HepG2 (cell line): ENCODE data around the gene NEURL3. TPM values are rescaled to one million over a fixed set of nuclear protein-coding genes. Genes with fewer than 3 reads are reported as not detected.
A peak's percentile ranks its signal among the peaks of the same experiment; 100 is the strongest.

Experiments
- GABPB1 ChIP-seq: IDR thresholded peaks from 2 replicates; pipeline ENCODE4 v1.6.1; 2016; ENCODE audit warnings: mild to moderate bottlenecking, missing genetic modification reagents, moderate library complexity, missing compliant biosample characterization
- JARID2 ChIP-seq: sonication (generic); formaldehyde crosslinking; IDR thresholded peaks from 2 replicates; pipeline ENCODE4 v1.8.1; 2023; ENCODE audit warnings: missing genetic modification reagents, inconsistent platforms; ENCODE audit not compliant: insufficient replicate concordance
- NR2F1 ChIP-seq, 2 experiments: fragments of 450-650 bp in 1 of 2; formaldehyde crosslinking in 1 of 2; IDR thresholded peaks; 2 replicates each; pipeline versions ENCODE4 v1.5.0 to v1.6.1; 2016 to 2020; ENCODE audit warnings: mild to moderate bottlenecking in 1 of 2, missing compliant biosample characterization in 1 of 2, missing genetic modification reagents in 1 of 2, moderate library complexity in 1 of 2
- PATZ1 ChIP-seq: sonication (generic); formaldehyde crosslinking; IDR thresholded peaks from 2 replicates; pipeline ENCODE4 v1.4.0; 2020; ENCODE audit warnings: missing genetic modification reagents
- RBM39 ChIP-seq: fragments of 200-400 bp; formaldehyde crosslinking; IDR thresholded peaks from one replicate; pipeline ENCODE4 v1.6.1; 2018; ENCODE audit warnings: antibody characterized with exemption, mild to moderate bottlenecking, low read depth, low read length; ENCODE audit not compliant: poor library complexity, severe bottlenecking
- SMAD3 ChIP-seq: sonication (generic); formaldehyde crosslinking; IDR thresholded peaks from 2 replicates; pipeline ENCODE4 v1.4.0; 2020; ENCODE audit warnings: missing genetic modification reagents
- SNAPC5 ChIP-seq: sonication (generic); formaldehyde crosslinking; IDR thresholded peaks from 2 replicates; pipeline ENCODE4 v1.8.1; 2023; ENCODE audit warnings: mild to moderate bottlenecking, missing genetic modification reagents, borderline replicate concordance
- SP4 ChIP-seq: sonication (generic); formaldehyde crosslinking; IDR thresholded peaks from 2 replicates; pipeline ENCODE4 v1.8.1; 2023; ENCODE audit warnings: mild to moderate bottlenecking, missing genetic modification reagents
- SRSF1 ChIP-seq: fragments of 200-400 bp; formaldehyde crosslinking; optimal IDR thresholded peaks from 2 replicates; pipeline ENCODE3; 2017; ENCODE audit warnings: mild to moderate bottlenecking, low read depth, low read length, moderate library complexity
- SRY ChIP-seq: sonication (generic); formaldehyde crosslinking; IDR thresholded peaks from 2 replicates; pipeline ENCODE4 v1.8.0; 2022; ENCODE audit warnings: mild to moderate bottlenecking, missing genetic modification reagents
- THAP11 ChIP-seq: IDR thresholded peaks from 2 replicates; pipeline ENCODE4 v1.6.1; 2016; ENCODE audit warnings: missing biosample characterization, missing genetic modification reagents
- THAP7 ChIP-seq: sonication (generic); formaldehyde crosslinking; IDR thresholded peaks from 2 replicates; pipeline ENCODE4 v1.8.1; 2023; ENCODE audit warnings: mild to moderate bottlenecking, missing genetic modification reagents
- UBTF ChIP-seq: sonication (generic); formaldehyde crosslinking; IDR thresholded peaks from 2 replicates; pipeline ENCODE4 v1.4.0; 2020; ENCODE audit warnings: mild to moderate bottlenecking, missing genetic modification reagents
- XBP1 ChIP-seq: sonication (generic); formaldehyde crosslinking; IDR thresholded peaks from 2 replicates; pipeline ENCODE4 v1.5.0; 2020; ENCODE audit warnings: missing genetic modification reagents
- ZBTB20 ChIP-seq: sonication (generic); formaldehyde crosslinking; IDR thresholded peaks from 2 replicates; pipeline ENCODE4 v1.8.1; 2023; ENCODE audit warnings: missing genetic modification reagents, low read depth, mild to moderate bottlenecking, borderline replicate concordance
- ZBTB38 ChIP-seq: sonication (generic); formaldehyde crosslinking; IDR thresholded peaks from 2 replicates; pipeline ENCODE4 v1.5.1; 2020; ENCODE audit warnings: mild to moderate bottlenecking, missing genetic modification reagents
- ZNF367 ChIP-seq: sonication (generic); formaldehyde crosslinking; IDR thresholded peaks from 2 replicates; pipeline ENCODE4 v1.4.0; 2020; ENCODE audit warnings: missing genetic modification reagents, borderline replicate concordance
- ZNF451 ChIP-seq: sonication (generic); formaldehyde crosslinking; IDR thresholded peaks from 2 replicates; pipeline ENCODE4 v1.5.0; 2020; ENCODE audit warnings: mild to moderate bottlenecking, missing genetic modification reagents
- ZNF687 ChIP-seq: sonication (generic); formaldehyde crosslinking; IDR thresholded peaks from 2 replicates; pipeline ENCODE4 v1.5.1; 2020; ENCODE audit warnings: mild to moderate bottlenecking, missing genetic modification reagents, moderate library complexity
- ZNF788 ChIP-seq: sonication (generic); formaldehyde crosslinking; IDR thresholded peaks from 2 replicates; pipeline ENCODE4 v1.5.0; 2020; ENCODE audit warnings: mild to moderate bottlenecking, missing genetic modification reagents, borderline replicate concordance
- polyA plus RNA-seq, 8 experiments: library from polyadenylated mRNA; depleted of rRNA in 3 of 8; stranded (reverse) in 7 of 8; unstranded in 1 of 8; fragments of >200 nt; fragmentation: Illumina TruSeq in 4 of 8; extraction: Trizol in 4 of 8; gene quantifications; 2 replicates each; pipeline versions ENCODE4 v1.2.1 to v1.2.3, GENCODE V29; 2011 to 2016; ENCODE audit warnings: low read depth in 4 of 8, missing spikeins in 1 of 8, mixed read lengths in 1 of 8; ENCODE audit not compliant: insufficient read depth in 1 of 8
- total RNA-seq, 5 experiments: library from RNA; depleted of rRNA; stranded (reverse); fragments of >200 nt; fragmentation: Illumina TruSeq; extraction: Trizol; gene quantifications; 2 replicates each; pipeline ENCODE4 v1.2.3, GENCODE V29; 2016; ENCODE audit warnings: low read depth in 1 of 5

Gene NEURL3
- total and polyA plus RNA-seq, 2 of the 13 experiments (the other 11 are each of a cell fraction or from before 2014, with no cell fraction given): 0.16 to 1.2 TPM

- TF ChIP-seq UBTF (CRISPR knock-in tag) (peak; percentile 55; the same call in 1 of the 2 replicates), GABPB1 (peak; percentile 59; the same call in 1 of the 2 replicates), THAP11 (CRISPR knock-in tag) (no peak), PATZ1 (peak; percentile 91), JARID2 (CRISPR knock-in tag) (peak; percentile 29), XBP1 (CRISPR knock-in tag) (no peak), SNAPC5 (CRISPR knock-in tag) (0 out of 2 replicates have a peak, but pooled peaks have one; percentile 26), SP4 (CRISPR knock-in tag) (no peak), ZNF451 (CRISPR knock-in tag) (peak; percentile 79; the same call in 1 of the 2 replicates), ZBTB20 (no peak), THAP7 (CRISPR knock-in tag) (no peak), NR2F1 (CRISPR knock-in tag; IDR thresholded peaks at IDR 0.05) (no peak), SMAD3 (no peak), ZBTB38 (CRISPR knock-in tag) (peak; percentile 81; the same call in 1 of the 2 replicates), SRSF1 (no peak), RBM39 (peak; percentile 45), ZNF788 (CRISPR knock-in tag) (peak; percentile 81; the same call in 1 of the 2 replicates), ZNF687 (CRISPR knock-in tag) (peak; percentile 67), SRY (CRISPR knock-in tag) (0 out of 2 replicates have a peak, but pooled peaks have one; percentile 51), ZNF367 (CRISPR knock-in tag) (no peak)
Measured at GRCh38 chr2:96507957-96508520, 2.9 kb upstream of the NEURL3 start (continued).
